Sigmoid colon (tissue), 4 donors: ENCODE measurements around the gene PIP5K1C.

Experiments used
- POLR2A ChIP-seq, 2 donors: fragments of 450-650 bp; IDR thresholded peaks; one replicate each; pipeline ENCODE4 v1.6.1; 2016; ENCODE audit warnings: antibody characterized with exemption in 2 of 2, mild to moderate bottlenecking in 2 of 2, moderate library complexity in 2 of 2
- POLR2AphosphoS5 ChIP-seq, 4 donors: sonication (generic); formaldehyde crosslinking; IDR thresholded peaks; one replicate each; pipeline ENCODE4 v1.6.1; 2017; ENCODE audit warnings: antibody characterized with exemption in 4 of 4
- TF ChIP-seq, protein P1 (sequence below), 4 experiments: fragments of 450-650 bp in 3 of 4; fragments of 200-600 bp in 1 of 4; IDR thresholded peaks; one replicate each; pipeline ENCODE4 v1.5.1; 2016 to 2019; ENCODE audit warnings: antibody characterized with exemption in 4 of 4, mild to moderate bottlenecking in 3 of 4, moderate library complexity in 2 of 4

DNA sequence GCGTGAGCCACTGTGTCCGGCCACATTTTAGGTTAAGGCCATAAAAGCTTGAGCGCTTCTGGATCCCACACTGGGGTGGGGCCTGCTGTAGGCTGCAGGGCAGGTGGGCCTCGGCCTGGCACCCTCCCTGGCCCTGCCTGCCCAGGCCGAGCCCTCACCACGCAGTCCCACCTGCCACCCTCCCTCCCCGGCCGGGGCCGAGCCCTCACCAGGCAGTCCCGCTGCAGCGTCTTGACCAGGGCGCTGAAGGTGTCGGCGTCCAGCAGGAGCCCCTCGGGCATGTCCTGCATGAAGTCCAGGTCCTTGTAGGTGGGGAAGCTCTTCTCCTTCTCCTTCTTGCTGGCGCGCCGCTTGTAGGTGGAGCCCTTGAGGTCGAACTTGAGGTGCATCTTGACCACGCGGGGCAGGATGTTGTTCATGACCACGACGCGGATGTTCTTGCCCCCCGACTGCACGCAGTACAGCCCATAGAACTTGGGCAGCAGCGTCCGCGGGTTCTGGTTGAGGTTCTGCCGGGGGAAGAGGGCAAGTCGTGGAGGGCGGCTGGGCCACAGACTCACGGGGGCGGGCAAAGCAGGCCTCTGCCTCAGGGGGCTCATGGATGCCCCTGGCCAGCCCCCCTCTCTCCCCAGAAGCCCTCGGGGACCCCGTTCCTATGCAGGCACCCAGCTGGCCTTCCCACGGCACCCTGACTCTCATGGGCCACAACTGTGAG, 47.0 kb downstream of the PIP5K1C start:
- TF ChIP-seq POLR2A (IDR thresholded peaks at IDR 0.05) (no peak), POLR2AphosphoS5 (IDR thresholded peaks at IDR 0.05) (no peak)
- TF ChIP-seq, protein P1, sequence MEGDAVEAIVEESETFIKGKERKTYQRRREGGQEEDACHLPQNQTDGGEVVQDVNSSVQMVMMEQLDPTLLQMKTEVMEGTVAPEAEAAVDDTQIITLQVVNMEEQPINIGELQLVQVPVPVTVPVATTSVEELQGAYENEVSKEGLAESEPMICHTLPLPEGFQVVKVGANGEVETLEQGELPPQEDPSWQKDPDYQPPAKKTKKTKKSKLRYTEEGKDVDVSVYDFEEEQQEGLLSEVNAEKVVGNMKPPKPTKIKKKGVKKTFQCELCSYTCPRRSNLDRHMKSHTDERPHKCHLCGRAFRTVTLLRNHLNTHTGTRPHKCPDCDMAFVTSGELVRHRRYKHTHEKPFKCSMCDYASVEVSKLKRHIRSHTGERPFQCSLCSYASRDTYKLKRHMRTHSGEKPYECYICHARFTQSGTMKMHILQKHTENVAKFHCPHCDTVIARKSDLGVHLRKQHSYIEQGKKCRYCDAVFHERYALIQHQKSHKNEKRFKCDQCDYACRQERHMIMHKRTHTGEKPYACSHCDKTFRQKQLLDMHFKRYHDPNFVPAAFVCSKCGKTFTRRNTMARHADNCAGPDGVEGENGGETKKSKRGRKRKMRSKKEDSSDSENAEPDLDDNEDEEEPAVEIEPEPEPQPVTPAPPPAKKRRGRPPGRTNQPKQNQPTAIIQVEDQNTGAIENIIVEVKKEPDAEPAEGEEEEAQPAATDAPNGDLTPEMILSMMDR (IDR thresholded peaks at IDR 0.05), result no peak
